Activated T-cell treated with anti-CD3 and anti-CD28 coated beads, Interleukin-2, amount 50 U/mL, for 24 hours (primary cell): ENCODE data around the gene ALDH16A1.

Source experiments
- DNase-seq: peaks from one replicate; pipeline ENCODE4 v3.0.0-alpha.2; 2020
- H3K27ac Mint-ChIP-seq: 2 replicates; pipeline ENCODE4 v1.8.0; 2020; ENCODE audit warnings: mild to moderate bottlenecking, mixed read lengths
- H3K27me3 Mint-ChIP-seq: 2 replicates; pipeline ENCODE4 v1.8.0; 2020; ENCODE audit warnings: mixed read lengths
- H3K36me3 Mint-ChIP-seq: 2 replicates; pipeline ENCODE4 v1.8.0; 2020; ENCODE audit warnings: low read depth, mixed read lengths
- H3K4me1 Mint-ChIP-seq: 2 replicates; pipeline ENCODE4 v1.8.0; 2020; ENCODE audit warnings: low read depth, mixed read lengths
- H3K4me3 Mint-ChIP-seq: 2 replicates; pipeline ENCODE4 v1.8.0; 2020; ENCODE audit warnings: mild to moderate bottlenecking, moderate library complexity, mixed read lengths
- H3K9me3 Mint-ChIP-seq: 2 replicates; pipeline ENCODE4 v1.8.0; 2020; ENCODE audit warnings: mixed read lengths

The ALDH16A1 gene

DNA sequence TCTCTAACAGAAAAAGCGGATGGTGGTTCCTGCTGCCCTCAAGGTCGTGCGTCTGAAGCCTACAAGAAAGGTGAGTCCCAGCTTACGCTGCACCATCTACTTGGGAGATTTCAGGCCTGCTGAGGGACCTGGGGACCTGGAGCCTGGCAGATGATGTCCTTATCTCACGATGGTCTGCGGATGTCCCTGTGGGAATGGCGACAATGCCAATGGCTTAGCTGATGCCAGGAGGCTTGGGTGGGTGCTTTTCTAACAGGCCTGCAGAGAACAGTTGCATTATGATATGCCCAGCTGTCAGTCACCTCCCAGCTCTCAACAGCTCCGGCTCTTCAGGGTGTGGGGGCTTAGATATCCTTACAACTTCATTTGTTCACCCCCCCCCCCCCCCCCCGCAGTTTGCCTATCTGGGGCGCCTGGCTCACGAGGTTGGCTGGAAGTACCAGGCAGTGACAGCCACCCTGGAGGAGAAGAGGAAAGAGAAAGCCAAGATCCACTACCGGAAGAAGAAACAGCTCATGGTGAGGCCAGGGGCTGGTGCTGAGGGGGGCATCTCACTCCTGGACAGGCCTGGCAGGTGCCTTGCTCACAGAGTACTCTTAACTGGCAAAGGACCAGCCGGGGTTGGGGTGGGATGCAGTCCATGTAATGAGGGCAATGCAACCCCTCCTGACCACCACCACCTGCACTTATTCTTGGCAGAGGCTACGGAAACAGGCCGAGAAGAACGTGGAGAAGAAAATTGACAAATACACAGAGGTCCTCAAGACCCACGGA, 38.2 kb downstream of the ALDH16A1 start:
- no peaks in the 10 kb centered on the region for H3K9me3 Mint-ChIP-seq
- H3K27ac Mint-ChIP-seq = peak overlapping the region; percentile 99
- peaks cover 43% of the 10 kb centered on the region for H3K4me1 Mint-ChIP-seq
- peaks cover 4% of the 10 kb centered on the region for H3K27me3 Mint-ChIP-seq
- DNase-seq = peak; percentile 60
- H3K4me3 Mint-ChIP-seq = peak overlapping the region; percentile 97
- peaks cover 67% of the 10 kb centered on the region for H3K36me3 Mint-ChIP-seq

DNA sequence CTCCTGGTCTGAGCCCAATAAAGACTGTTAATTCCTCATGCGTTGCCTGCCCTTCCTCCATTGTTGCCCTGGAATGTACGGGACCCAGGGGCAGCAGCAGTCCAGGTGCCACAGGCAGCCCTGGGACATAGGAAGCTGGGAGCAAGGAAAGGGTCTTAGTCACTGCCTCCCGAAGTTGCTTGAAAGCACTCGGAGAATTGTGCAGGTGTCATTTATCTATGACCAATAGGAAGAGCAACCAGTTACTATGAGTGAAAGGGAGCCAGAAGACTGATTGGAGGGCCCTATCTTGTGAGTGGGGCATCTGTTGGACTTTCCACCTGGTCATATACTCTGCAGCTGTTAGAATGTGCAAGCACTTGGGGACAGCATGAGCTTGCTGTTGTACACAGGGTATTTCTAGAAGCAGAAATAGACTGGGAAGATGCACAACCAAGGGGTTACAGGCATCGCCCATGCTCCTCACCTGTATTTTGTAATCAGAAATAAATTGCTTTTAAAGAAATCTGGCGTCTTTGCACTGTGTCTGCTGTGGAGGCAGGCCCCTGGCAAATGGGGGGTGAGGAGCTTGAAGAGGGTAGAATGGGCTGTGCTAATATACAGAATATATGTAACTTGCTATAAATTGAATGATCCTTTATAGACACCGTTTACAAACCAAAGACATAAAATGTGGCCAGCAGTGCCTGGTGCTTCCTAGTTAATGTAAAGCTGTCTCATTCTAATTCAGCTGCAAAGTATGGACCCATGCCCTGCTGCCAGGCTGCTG, 39.0 kb downstream of the ALDH16A1 start:
- H3K36me3 Mint-ChIP-seq = peaks cover 70% of the 10 kb centered on the region
- peak overlapping the region; percentile 99 for H3K27ac Mint-ChIP-seq
- peak; percentile 63 for DNase-seq
- no peaks in the 10 kb centered on the region for H3K9me3 Mint-ChIP-seq
- H3K27me3 Mint-ChIP-seq = peaks cover 4% of the 10 kb centered on the region
- H3K4me1 Mint-ChIP-seq = peaks cover 41% of the 10 kb centered on the region
- H3K4me3 Mint-ChIP-seq = peak overlapping the region; percentile 97

DNA sequence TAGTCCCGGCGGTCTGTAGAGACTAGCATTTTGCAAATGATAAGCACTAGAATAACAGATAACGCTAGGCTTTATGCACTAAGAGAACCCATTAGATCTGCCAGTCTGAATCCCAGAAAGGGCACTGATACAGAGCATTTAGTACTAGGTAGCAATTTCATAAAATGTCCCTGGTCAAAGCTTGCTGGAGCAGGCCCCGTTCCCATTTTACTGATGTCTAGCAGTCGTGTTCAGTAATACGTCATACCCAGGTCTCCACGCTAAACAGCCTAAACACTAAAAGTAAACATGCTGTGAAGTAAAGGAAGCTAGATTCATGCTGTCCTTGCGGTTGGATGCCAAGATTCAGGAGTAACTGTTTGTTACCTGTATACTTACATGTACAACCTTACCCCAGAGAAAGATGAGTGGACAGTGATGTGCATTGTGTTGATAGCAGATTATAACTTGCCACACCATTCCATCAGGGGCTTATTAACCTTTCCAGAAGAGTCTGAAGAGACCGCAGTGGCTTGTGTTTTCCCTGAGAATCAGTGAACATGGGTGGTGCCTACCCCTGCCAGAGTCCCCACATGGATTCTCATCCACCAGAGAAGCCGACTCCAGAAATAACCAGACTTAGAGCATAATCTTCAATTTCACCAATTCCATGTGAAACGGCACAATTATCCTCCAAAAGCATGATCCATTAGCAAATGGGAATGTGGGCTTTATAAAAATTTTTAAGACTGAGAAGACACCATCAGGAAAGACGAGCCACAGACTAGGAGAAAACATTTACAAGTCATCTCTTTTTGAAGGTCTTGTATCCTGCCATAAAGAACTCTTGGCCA, 39.8 kb downstream of the ALDH16A1 start:
- peak; percentile 68 for DNase-seq
- H3K27ac Mint-ChIP-seq = peak overlapping the region; percentile 99
- H3K4me3 Mint-ChIP-seq = peak overlapping the region; percentile 97
- no peaks in the 10 kb centered on the region for H3K27me3 Mint-ChIP-seq
- H3K4me1 Mint-ChIP-seq = peaks cover 41% of the 10 kb centered on the region
- H3K9me3 Mint-ChIP-seq = no peaks in the 10 kb centered on the region
- peaks cover 71% of the 10 kb centered on the region for H3K36me3 Mint-ChIP-seq

DNA sequence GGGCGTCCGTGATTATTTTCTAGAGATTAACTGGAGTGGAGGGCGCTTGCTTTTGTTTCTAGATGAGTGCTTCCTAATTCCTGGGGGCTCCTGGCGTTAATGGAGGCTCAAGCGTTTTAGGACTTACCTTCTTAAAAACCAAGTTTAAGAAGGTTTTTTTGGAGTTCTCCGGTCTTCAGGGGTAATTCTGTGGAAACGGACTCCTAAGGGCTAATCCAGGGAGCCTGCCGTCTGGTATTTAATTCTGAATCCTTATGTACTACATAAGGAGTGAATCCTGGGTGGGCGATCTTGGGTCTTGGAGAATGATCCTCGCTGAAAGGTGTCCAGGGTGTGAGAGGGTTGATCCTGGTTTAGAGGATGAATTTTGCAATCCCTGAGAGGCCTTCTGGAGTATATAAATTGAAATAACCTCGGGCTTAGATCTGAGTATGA, 43.6 kb downstream of the ALDH16A1 start:
- H3K27ac Mint-ChIP-seq = peak overlapping the region; percentile 99
- H3K4me1 Mint-ChIP-seq = peaks cover 54% of the 10 kb centered on the region
- H3K36me3 Mint-ChIP-seq = peaks cover 60% of the 10 kb centered on the region
- no peaks in the 10 kb centered on the region for H3K9me3 Mint-ChIP-seq
- H3K4me3 Mint-ChIP-seq = peak overlapping the region; percentile 98
- no peak for DNase-seq
- no peaks in the 10 kb centered on the region for H3K27me3 Mint-ChIP-seq

DNA sequence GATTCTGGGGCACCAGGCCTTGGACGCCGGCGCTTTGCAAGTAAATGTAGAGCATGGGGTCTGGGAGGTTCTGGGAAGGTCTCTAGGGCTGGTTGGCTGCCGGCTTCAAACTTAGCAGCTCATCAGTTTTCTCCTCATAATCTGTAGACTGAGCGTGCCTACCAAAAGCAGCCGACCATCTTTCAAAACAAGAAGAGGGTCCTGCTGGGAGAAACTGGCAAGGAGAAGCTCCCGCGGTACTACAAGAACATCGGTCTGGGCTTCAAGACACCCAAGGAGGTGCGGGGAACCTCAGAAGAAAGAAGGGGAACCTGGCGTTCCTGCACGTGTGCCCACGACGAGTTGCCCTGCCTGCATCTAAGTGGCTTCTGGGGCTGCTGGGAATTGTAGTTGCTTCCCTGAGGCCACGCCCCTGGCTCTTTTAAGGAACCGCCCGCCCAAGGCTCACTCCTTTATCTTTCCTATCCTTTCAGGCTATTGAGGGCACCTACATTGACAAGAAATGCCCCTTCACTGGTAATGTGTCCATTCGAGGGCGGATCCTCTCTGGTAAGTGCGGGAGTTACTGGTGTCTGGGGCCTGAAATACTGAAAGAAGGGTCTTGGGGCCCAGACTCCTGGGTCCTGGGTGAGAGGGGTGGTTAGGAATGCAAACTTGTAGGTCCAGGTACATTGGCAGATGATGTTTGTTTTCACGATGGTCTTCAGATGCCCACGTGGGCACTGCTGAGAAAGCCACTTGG, 44.2 kb downstream of the ALDH16A1 start:
- Mint-ChIP-seq H3K4me3 (peak overlapping the region; percentile 98), H3K36me3 (peaks cover 54% of the 10 kb centered on the region), H3K4me1 (peaks cover 52% of the 10 kb centered on the region), H3K27ac (peak overlapping the region; percentile 99), H3K9me3 (no peaks in the 10 kb centered on the region), H3K27me3 (no peaks in the 10 kb centered on the region)
- DNase-seq = peak; percentile 81

DNA sequence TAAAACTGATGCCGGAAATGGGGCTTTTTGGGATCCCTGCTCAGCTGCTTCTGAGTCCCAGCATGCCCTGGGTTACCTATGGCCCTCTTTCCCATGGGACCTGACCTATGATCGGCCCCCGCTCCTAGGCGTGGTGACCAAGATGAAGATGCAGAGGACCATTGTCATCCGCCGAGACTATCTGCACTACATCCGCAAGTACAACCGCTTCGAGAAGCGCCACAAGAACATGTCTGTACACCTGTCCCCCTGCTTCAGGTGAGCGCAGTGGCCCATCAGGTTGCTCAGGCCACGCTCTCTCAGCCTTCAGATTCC, 44.7 kb downstream of the ALDH16A1 start:
- H3K4me1 Mint-ChIP-seq = peaks cover 52% of the 10 kb centered on the region
- peak overlapping the region; percentile 98 for H3K4me3 Mint-ChIP-seq
- peaks cover 49% of the 10 kb centered on the region for H3K36me3 Mint-ChIP-seq
- peak overlapping the region; percentile 99 for H3K27ac Mint-ChIP-seq
- no peaks in the 10 kb centered on the region for H3K27me3 Mint-ChIP-seq
- no peak for DNase-seq
- H3K9me3 Mint-ChIP-seq = no peaks in the 10 kb centered on the region

DNA sequence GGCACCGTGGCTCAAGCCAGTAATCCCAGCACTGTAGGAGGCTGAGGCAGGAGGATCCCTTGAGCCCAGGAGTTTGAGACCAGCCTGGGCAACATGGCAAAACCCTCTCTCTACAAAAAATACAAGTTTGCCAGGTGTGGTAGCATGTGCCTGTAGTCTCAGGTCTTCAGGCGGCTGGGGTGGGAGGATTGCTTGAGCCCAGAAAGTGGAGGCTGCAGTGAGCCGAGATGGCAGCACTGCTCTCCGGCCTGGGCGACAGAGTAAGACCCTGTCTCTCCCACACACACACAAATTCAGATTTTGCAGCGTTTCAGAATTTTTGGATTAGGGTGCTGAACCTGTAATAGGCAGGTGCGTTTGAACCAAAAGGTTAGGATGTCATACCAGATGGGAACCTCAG, 45.5 kb downstream of the ALDH16A1 start:
- H3K27ac Mint-ChIP-seq = peak overlapping the region; percentile 99
- peak overlapping the region; percentile 98 for H3K4me3 Mint-ChIP-seq
- peaks cover 54% of the 10 kb centered on the region for H3K4me1 Mint-ChIP-seq
- no peaks in the 10 kb centered on the region for H3K9me3 Mint-ChIP-seq
- peaks cover 45% of the 10 kb centered on the region for H3K36me3 Mint-ChIP-seq
- H3K27me3 Mint-ChIP-seq = no peaks in the 10 kb centered on the region
- peak; percentile 46 for DNase-seq

DNA sequence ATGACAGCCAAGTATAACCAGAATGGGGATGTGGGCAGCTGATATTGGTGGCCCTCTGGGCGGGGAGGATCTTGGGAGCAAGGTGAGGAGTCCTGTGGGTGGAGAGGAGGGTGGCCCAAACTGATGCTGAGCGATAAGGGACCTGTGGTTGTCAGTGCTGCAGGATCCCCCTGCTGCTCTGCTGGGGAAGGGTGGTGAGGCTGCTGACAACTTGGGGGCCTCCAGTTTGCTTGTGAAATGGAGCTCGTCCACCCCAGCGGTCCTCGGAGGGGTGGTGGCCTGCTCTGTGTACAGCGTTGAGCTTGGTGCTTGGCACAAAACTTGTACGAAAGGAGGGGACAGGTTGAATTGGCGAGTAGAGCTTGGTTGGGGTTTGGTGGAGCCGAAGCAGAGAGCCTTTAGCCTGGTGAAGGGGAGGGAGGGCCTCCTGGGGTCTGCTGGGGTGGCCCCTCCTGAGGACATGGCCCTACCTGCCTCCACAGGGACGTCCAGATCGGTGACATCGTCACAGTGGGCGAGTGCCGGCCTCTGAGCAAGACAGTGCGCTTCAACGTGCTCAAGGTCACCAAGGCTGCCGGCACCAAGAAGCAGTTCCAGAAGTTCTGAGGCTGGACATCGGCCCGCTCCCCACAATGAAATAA, 46.1 kb downstream of the ALDH16A1 start:
- Mint-ChIP-seq H3K4me1 (peaks cover 54% of the 10 kb centered on the region), H3K4me3 (peak overlapping the region; percentile 98), H3K27ac (peak overlapping the region; percentile 99), H3K36me3 (peaks cover 45% of the 10 kb centered on the region), H3K27me3 (no peaks in the 10 kb centered on the region), H3K9me3 (no peaks in the 10 kb centered on the region)
- DNase-seq = peak; percentile 62

DNA sequence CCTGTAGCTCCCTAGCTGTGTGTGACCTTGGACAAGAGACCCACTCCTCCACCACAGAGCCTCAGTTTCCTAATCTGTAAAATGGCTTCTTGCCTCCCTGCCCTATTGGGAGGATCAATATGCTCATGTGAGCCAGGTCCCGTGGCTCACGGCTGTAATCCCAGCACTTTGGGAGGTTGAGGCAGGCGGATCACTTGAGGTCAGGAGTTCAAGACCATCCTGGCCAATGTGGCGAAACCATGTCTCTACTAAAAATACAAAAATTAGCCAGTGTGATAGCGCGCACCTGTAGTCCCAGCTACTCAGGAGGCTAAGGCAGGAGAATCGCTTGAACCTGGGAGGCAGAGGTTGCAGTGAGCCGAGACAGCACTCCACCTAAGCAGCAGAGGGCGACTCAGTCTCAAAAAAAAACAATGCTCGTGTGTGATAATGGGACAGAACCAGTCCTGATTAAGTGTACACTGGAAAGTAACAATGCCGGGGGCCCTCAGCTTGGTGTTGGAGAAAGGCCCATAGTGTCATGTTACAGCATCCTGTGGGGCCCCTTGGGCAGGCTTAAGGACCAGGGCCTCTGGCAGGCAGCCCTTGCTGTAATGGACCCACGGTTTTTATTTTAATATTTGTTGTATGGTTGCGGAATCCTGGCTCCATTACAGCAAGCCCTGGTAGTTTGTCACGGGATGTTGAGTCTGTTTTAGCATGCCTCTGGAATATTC, 50.0 kb downstream of the ALDH16A1 start:
- Mint-ChIP-seq H3K36me3 (peaks cover 25% of the 10 kb centered on the region), H3K27ac (peak overlapping the region; percentile 76), H3K27me3 (no peaks in the 10 kb centered on the region)

DNA sequence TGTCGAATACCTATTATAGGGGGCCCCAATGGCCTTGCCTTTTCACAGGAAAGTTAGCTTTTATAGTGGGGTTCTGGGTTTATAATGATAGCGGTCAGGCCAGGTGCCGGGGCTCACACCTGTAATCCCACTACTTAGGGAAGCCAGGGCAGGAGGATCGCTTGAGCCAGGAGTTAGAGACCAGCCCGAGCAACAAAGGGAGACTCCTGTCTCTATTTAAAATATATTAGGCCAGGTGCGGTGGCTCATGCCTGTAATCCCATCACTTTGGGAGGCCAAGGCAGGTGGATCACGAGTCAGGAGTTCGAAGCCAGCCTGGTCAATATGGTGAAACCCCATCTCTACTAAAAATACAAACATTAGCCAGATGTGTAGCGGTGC, 50.5 kb downstream of the ALDH16A1 start:
- peaks cover 20% of the 10 kb centered on the region for H3K36me3 Mint-ChIP-seq
- H3K27me3 Mint-ChIP-seq = no peaks in the 10 kb centered on the region
- H3K4me3 Mint-ChIP-seq = no peak overlapping the region
- peaks cover 44% of the 10 kb centered on the region for H3K4me1 Mint-ChIP-seq
- no peaks in the 10 kb centered on the region for H3K9me3 Mint-ChIP-seq
- H3K27ac Mint-ChIP-seq = no peak overlapping the region
- DNase-seq = no peak

More for the DNA sequence above, 50.0 kb downstream of the ALDH16A1 start:
- Mint-ChIP-seq H3K4me3 (no peak overlapping the region), H3K9me3 (no peaks in the 10 kb centered on the region), H3K4me1 (peaks cover 48% of the 10 kb centered on the region)
- DNase-seq = peak; percentile 61

DNA sequence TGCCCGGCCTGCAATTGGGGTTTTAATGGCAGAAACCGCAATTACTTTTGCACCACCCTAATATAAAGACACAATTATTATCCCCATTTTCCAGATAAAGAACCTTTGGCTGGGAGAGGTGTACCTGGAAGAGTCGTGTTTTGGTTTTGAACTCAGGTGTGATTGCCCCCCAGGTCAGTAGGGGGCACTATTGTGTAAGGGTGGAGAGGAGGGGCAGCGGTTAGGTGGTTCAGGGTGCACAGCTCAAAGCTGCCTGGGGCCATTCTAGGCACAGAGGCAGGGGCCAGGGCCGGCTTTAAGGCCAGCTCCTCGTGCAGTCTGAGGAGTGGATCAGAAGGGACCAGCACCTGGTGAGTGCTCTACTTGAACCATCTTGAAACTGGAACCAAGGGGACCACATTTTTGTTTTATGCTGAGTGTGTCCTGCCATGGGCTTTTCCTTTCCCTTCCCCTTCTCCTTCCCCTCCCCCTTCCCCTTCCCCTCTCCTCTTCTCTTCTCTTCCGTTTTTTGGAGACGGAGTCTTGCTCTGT, 53.6 kb downstream of the ALDH16A1 start:
- Mint-ChIP-seq H3K27me3 (no peaks in the 10 kb centered on the region), H3K36me3 (no peaks in the 10 kb centered on the region), H3K4me3 (no peak overlapping the region), H3K4me1 (peaks cover 22% of the 10 kb centered on the region), H3K27ac (no peak overlapping the region), H3K9me3 (no peaks in the 10 kb centered on the region)
- peak; percentile 84 for DNase-seq

DNA sequence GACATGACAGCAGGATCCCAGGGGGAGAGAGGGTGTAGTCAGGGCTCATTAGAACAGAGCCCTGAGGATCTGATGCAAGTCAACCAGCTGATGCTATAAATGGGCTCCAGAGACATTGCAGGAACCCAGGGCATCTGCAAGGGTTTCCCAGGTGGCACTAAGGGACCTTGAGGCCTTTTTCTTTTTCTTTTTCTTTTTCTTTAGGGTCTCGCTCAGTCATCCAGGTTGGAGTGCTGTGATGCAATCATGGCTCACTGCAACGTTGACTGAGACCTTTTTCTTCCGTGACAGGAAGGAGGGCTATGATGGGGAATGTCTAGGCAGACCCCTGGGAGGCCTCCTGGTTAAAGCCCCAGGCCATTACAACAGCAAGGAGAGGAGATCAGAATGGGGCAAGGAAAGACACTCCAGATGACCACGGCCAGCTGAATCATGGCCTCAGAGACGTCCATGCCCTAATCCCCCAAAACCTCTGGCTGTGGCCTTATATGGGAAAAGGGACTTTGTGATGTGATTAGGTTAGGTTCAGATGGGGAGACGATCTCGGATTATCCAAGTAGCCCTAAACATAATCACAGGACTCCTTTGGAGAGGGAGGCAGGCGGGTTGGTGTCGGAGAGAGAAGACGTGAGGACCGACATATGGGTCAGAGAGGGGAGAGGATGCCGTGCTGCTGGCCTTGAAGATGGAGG, 54.9 kb downstream of the ALDH16A1 start:
- no peaks in the 10 kb centered on the region for H3K9me3 Mint-ChIP-seq
- no peaks in the 10 kb centered on the region for H3K27me3 Mint-ChIP-seq
- H3K4me3 Mint-ChIP-seq = no peak overlapping the region
- DNase-seq = no peak
- no peak overlapping the region for H3K27ac Mint-ChIP-seq
- no peaks in the 10 kb centered on the region for H3K36me3 Mint-ChIP-seq
- H3K4me1 Mint-ChIP-seq = peaks cover 21% of the 10 kb centered on the region
